HG03159 (cell line): ENCODE measurements around the gene IQSEC3.

ENCODE experiments used
- ATAC-seq: cut with Tn5 transposase; IDR thresholded peaks from one replicate; pipeline ENCODE4 v1.9.1; 2021; ENCODE audit warnings: mild to moderate bottlenecking, moderate library complexity; ENCODE audit not compliant: unreplicated experiment

The IQSEC3 gene

DNA sequence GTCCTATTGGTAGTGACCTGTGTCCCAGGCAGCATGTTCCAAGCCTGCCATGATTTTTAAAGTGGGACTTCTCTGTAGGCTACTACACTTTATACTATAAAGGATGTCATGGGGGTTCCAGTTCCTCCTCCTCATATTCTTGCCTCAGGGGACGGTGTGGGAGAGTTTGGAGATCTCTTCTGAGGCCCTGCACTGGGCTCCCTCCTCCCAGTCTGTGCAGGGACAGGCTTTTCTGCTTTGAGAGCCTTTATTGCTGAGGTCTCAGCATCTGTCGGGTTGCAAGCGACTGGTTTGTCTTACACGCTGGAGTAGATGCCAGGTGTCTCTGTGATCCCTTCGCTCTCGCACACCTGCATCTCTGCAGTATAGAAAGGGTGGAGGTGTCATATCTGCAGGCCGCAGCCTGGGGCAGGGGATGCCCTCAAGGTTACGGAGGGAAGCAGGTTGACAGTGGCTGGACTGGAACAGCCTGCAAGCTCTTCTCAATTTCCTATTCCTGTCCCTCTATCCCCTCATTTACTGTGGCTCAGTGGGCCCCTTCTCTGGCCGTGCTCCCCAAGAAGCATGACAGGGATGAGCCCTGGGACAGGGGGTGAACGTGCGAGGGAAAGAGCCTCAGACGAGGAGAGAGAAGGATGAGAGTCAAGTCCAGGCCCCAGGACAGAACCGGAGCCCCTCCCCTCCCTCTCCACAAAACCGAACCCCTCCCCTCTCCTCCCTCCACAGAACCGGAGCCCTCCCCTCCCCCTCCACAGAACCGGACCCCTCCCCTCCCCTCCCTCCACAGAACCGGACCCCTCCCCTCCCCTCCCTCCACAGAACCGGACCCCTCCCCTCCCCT lies 96.1 kb downstream of the IQSEC3 start:
- no peak for ATAC-seq

DNA sequence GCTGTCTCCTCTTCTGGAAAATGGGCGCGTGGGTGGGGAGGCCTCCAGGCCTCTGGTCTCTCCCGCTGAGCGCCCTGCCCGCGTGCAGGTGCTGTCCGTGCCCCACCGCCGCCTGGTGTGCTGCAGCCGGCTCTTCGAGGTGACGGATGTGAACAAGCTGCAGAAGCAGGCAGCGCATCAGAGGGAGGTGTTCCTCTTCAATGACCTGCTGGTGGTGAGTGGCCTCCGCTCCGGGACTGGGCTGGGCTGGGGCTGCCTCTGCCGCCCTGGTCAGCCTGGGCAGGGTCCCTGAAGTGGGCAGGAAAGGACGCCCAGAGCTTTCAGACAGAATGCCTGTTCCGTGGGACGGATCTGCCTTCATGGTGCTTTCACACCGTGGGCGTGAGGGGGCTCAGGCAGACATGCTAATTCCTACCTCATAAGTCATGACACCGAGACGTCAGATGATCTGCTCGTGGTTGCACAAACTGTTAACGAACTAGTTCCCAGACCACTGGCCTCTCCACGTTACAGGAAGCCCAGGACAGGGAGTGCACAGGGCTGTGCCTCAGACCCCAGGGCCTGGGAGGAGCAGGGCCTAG lies 96.9 kb downstream of the IQSEC3 start:
- ATAC-seq = no peak

DNA sequence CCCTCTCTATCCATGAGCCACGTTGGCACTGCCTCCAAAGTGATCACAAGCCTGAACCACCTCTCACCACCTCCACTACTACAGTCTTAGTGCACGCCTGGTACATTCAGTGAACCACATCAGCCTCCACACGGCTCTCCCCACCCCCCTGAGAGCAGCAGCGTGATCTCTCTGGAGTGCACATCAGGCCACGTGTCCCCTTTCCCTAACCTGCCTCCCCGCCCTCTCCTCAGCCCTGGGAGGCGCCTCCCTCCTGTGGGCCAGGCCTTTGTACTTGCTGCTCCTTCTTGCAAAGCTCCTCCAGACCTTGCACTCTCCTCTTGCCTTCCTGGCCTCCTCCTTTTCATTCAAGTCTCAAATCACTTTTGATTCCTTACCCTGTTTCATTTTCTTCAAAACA lies 97.6 kb downstream of the IQSEC3 start:
- ATAC-seq = no peak

DNA sequence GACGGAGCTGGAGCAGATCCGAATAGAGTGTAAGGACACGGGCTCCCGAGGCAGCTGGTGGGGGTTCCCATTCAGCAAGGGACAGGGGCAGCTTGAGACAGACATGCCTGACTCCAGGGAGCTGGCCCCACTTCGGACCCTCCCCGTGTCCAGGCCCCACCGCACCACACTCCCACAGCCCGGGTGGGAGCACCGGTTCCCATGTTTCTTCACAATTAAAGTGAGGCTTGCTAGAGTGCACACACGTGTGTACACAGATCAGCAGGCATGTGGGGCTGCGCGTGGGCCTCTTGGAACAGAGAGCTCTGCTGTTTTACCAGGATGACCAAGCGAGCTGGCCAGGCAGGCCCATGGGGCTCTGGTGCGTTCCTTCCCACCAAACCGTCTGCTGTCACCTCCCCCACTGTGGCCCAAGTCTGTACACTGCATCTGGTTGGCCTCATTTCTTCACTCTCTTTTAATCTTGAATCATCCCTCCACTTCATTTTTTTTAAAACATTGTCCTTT lies 99.3 kb downstream of the IQSEC3 start:
- ATAC-seq = no peak

DNA sequence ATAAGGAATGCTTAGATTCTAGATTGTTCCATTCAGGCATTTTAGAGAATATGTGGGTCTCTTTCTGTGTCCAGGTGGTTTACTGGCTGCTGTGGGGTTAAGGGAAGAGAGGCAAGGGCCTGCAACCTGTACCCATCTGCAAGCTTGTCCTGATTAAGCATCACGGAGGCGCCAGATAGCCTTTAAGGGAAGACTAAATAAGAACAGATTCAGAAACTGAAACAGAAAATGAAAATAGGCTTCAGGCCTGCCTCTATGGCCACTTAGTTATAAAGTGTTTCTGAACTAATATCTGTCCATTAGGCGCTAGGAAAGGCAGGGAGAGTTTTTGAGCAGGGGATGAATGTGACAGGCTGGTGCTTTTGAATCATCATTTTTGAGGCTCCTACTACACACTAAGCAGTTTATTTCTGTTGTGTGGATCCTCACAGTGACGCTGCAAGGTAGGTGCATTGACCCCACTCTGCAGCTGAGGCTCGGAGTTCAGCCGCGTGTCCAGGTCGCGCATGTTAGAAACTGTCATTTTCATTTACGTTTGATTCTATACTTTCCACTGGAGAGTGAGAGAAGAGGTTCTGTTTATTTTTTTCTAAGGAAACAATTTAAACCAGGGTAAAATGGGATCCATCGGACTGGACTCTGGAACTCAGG lies 100.0 kb downstream of the IQSEC3 start:
- ATAC-seq = no peak

DNA sequence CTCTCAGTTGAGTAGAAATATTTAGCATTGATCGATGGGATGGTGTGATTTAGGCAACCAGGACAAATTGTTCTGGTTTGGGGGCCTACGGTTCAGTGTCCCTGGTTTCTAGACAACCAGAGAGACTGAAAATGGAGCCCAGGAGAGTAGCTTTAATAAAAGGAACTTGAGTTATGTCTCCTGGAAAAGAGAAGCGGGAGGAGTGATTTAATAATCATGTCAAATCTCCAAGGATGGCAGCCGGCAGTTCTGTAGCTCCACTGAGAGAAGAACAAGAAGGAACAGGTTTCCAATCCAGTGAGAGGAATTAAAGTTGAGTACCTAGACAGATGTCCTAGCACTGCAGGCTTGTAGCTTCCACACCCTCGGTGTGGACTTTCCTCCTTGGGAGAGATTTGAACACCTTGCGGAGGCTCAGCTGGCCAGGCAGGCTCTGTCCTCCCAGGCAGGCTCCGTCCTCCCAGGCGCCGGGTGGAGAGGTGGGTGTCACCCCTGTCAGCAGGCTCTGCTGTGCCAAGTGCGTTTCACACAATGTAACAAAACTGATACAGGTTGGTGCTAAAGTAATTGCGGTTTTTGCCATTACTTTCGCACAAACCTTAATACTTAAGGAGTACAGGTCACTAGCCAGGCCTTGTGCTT lies 101.5 kb downstream of the IQSEC3 start:
- no peak for ATAC-seq

DNA sequence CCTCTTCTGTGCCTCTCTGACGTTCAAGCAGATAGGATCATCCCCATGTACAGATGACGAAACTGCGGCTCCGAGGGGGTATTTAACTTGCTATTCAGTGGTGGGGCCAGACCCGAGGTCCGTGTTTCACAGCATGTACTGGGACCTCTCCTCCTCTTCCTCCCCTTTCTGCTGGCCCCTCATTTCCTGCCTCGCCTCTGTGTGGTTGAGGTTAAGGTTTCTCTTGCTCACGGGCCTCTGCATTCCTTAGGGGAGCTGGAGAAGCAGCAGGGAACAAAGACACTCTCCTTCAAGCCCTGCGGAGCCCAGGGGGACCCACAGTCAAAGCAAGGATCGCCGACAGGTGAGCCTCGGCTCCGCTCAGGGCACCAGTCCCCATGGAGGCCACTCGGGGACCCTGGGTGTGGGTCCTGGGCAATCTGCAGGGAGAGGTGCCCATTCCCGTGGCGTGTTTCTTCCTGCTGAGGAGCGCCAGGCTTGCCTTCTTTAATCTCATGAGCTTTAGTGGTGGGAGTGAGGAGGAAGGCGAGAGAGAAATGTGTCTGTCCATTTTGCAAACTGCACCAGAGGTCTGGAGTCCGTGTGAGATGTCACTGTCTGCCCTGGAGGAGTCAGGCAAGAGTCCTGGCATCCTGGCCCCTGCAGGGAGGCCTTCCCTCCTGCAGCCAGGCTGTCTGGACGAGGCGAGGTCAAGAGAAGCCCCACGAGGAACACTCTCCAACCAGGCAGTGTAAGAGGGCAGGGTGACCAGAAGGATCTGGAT lies 102.4 kb downstream of the IQSEC3 start:
- ATAC-seq = no peak

DNA sequence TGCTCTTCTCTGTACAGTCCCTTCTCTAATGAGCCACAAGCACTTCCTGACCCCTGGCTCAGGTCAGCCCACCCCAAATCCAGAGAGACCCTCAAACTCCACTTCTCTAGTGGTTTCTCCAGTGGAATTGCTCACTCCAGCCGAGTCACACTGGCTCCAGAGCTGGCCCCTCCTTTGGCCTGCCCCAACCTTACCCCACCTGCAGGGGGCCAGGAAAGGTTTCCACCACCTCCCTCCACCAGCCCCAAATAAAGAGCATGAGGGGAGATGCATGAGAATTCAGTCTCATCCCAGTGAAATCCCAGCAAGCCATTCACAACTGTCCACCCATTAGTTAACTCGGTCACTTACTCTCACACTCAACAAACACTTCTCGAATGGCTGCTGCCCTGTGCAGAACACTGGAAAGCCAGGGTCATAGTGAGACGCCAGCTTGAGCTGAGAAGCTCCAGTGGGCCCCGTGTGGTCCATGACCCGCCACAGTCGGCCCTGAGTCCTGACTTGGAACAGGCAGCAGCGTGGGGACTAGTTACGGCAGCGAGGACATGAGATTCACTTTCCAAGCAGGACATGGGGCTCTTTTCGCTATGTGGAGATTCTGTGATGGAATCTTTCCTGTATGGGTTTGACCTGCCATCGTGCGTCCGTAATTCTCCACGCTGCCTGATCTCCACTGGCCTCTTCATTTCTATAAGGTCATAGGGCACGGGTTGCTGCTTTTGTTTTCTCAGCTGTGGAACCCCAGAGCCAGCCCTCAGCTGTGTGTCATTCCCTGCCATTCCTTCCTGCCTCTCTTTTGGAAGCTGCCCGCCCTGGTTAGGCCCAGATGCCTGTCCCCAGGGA lies 103.2 kb downstream of the IQSEC3 start:
- ATAC-seq = no peak

DNA sequence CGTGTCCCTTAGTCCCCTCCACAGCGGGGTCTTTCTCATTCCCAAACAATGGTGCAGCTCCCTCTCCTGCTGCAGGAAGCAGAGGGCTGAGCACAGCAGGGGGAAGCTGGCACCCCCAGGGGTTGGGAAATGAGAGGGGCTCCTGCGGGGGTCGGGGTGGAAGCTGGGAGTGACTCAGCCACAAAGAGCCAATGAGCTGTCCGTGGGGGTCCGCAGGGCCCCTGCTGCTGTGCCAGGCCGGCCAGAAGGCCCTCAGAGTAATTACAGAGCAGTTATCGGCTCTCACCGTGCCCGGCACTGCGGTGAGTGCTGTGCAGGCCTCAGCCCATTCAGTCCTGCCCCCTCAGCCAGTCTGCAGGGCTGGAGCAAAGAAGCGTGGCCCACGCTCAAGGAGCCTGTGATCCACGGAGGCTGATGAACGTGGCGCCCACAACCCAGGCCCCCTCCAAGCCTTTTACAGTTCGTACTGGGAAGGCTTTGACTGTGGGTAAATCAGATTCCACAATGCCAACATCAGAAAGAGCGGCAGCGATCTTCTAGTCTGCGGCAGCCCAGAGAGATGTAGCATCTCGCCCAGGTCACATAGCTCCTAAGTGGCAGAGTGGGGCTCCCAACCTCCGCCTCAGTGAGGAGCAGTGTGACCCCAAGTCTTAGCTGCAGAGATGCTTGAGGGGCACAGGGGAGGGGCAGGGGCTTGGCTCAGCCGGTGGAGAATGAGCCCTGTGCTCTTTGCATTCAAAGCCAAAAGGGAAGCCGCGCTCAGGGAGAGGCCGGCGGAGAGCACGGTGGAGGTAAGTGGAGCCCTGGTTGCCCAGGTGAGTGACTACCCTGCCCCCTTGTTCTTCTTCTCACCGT lies 104.0 kb downstream of the IQSEC3 start:
- ATAC-seq = no peak

DNA sequence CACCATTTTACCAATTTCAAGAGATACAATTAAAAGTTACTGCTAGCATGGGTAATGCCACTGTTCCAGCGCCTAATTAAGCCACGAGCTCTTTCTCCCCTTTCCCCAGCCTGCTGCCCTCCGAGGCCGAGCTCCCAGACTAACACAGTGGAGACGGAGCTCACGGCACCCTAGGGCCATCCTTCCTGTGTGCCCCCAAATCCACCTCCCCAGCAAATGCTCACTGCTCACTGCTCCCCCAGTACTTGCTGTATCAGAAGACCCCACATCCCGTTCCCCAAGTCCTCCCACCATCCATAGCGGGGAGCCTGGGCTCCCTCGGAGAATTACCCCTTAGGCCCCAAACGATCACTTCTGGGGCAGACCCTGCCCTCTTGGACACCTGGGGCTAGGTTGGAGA lies 104.7 kb downstream of the IQSEC3 start:
- no peak for ATAC-seq

DNA sequence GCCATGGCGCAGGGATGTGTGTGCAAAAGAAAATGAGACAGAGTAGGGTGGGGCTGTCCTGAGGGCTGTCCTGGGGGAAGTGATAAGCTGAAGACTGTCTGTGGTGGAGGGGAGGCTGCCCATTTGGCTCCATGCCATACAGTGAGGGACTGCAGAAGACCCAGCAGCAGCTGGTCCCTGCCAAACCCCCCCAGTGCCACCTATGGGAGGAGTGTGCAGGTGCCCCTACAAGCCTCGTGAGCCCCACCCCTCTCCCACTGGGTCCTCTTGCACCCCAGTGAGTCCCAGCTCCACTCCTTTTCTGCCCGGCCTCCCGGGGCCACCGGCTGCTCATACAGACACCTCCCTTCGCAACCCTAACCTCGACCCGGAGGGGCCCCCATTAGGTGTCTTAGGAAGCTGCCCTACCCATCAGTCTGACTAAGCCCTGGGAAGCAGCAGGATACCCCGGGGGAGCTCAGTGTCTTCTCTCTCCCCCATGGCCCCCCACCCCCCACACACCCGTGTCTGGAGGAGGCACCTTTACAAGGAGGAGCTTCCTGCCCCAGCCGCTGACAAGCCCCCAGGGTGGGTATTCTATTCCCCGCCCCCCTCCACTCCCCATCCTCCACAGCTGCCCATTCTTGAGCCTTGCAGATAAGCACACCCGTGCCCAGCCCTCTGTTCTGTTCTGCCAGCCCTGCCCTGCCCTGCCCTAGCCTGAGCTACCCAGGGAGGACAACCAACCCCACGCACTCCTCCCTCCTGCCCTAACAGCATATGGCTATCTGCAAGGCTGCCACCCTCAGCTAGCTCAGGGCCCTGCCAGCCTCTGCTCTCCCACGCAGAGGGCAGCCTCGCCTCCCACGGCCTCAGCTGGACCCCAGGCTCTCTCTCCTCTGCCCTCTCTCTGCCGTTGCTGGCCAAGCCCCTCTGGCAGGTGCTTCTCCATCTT lies 105.4 kb downstream of the IQSEC3 start:
- ATAC-seq = no peak

DNA sequence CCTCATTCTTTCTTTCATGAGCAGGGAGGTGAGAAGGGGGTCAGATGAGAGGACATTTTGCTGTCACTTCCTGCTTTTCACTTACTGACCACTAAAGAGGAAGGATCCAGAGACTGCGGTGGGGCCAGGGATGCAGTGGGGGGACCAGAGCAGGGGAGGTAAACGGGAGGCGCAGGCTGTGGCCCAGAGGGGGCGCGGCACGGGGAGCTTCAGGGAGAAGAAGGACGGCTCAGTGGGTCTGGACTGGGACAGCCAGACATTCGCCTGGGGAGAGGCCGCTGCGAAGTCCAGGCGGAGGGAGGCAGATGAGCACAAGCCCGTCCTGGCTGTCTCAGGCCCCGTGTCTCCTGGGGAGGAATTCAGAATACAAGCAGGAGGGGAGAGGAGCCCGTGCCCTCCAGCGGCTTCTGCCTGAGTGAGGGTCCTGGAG lies 106.2 kb downstream of the IQSEC3 start:
- no peak for ATAC-seq

DNA sequence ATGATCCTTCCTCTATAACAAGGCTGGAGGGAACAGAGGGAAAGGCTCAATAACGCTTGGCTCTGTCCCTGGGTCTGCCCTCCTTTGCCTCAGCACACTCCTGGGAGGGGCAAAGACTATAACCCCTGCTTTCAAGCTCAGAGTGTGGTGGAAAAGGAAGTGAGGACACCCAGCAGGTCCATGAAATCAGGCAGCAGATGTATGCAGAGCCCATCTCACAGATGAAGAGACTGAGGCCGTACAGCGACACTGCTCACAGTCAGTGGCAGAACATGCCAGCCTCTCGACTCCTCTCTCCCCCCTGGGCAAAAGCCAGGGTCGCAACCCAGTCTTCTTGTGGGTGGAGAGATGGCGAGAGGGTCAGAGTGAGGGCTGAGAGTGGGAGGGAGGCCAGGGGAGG lies 107.6 kb downstream of the IQSEC3 start:
- no peak for ATAC-seq

DNA sequence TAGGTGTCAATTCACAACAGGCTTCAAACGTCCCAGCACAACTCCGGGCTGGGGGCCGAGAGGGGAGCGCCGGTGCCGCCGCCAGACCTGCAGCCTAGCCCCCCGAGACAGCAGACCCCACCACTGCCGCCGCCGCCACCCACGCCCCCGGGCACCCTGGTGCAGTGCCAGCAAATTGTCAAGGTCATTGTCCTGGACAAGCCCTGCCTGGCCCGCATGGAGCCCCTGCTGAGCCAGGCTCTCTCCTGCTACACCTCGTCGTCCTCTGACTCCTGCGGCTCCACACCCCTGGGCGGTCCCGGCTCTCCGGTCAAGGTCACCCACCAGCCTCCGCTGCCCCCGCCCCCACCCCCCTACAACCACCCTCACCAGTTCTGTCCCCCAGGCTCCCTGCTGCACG lies 108.0 kb downstream of the IQSEC3 start:
- no peak for ATAC-seq

DNA sequence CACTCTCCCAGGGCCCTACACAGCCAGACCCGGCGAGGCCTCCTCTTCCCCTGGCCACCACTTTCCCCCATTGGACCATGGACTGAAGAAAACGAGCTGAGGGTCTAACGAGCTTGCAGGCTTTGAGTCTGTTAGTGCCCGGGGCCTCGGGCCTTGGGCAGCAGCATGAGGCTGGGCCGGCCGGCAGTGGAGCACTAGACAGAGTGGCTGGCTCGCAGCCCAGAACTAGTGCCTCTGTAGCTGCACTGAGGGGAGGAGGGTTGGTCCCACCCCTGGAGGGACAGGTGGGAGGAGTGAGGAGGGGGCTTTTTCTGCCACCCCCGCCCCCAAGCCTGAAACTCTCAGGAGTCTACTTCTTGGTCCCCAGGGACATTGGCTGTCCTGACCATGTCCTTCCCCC lies 108.7 kb downstream of the IQSEC3 start:
- ATAC-seq = no peak

DNA sequence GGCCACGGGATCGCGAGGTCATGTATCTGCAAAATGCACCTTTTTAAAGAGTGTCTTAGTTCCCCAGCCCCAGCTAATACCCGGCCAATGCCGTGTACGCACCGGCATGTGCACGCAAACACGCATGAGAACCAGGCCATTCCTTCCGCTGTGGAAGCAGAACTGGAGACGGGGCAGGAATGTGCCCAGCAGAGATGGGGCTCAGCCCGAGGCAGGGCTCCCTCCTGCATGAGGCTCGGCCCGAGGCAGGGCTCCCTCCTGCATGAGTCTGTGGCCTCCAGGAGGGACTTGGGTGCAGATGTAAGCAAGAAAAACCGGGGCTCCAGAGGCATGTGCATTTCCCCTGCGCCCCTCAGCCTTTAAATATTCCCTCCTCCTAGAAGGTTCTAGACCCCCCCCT lies 109.2 kb downstream of the IQSEC3 start:
- ATAC-seq = no peak

DNA sequence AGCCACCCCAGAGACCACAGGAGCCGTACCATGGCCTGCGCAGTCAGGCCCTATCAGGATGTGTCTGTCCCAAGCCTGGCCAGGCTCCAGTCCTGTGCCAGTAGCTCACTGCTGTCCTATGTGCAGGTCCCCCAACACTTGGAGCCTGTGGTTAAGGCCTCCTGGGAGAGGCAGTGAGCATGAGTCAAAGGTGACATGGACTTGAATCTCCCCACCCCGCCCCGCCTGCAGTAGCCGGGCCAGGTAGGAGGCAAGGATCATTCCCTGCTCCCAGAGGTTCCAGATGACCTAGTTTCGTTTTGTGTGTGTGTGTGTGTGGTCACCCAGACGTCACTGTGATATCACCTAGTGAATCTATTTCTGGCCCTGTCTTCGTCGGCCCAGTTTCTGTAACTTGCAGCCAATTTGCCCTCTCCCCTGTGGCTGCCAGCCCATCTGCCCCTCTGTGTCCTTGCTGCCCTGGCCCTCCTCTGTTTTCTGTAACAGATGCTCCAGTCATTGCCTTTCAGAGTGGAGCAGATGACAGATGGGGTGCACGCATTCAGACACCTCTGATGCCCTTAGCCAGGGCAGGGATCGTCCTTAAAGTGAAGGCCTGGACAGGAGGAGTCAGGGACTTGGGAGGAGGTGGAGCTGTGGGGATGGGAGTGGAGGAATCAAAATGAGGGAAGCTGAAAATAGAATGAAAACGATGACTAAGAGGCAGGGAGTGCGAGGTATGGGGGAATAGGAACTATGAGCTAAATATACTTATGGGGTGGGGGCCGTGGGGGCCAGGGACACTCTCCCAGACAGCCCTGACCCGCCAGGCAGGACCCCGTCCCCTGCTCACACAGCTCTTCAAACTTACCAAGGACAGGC lies 110.0 kb downstream of the IQSEC3 start:
- ATAC-seq = no peak
